ENCODE data around the gene RAB11FIP4. TPM values are rescaled to one million over a fixed set of nuclear protein-coding genes. Genes with fewer than 3 reads are reported as not detected.
A peak's percentile ranks its signal among the peaks of the same experiment; 100 is the strongest.

The RAB11FIP4 gene
- total and polyA plus RNA-seq, 2 of the 8 experiments (the other 6 are each of a cell fraction or from before 2014, with no cell fraction given), result 21.7 to 53.2 TPM

DNA sequence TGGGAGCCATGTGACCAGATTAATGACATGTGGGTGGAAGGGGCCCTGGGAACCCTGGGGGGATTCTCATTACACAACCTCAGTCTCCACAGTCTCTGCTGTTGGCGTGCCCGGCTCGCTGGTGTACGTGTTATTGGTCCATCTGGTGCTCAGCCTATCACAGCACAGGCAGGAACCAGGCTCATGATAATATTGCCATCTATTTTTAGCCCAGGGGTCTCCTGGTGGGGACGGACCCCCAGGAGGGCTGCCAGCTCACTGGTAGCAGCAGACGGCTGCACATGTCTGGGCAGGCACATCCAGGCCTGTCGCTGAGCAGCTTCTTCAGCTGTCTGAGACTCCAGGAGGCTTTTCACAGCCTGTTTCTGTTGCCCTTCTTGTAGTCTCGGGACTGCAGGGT lies 123.8 kb downstream of the RAB11FIP4 start:
- H4K91ac ChIP-seq (replicated peaks; ENCODE audit: insufficient read length, low read length), result no peak overlapping the region
- peaks cover 0 to 22% of the 10 kb centered on the region in 2 experiments; a peak in 2 of 4 replicates for H3K79me2 ChIP-seq (ENCODE audit: control insufficient read depth in 1 of 2, insufficient read depth in 2 of 2, low read length in 2 of 2)
- H2BK15ac ChIP-seq (ENCODE audit: low read length), result no peak overlapping the region
- H3K79me1 ChIP-seq (ENCODE audit: low read depth, low read length), result peaks cover 7% of the 10 kb centered on the region; the same call in 1 of the 2 replicates
- ChIA-PET CTCF (ENCODE audit: partially characterized antibody) (interaction anchor here (1.0 to 11.5 kb wide), 9 partner anchors 9 to 327 kb away, joined by 3 to 144 read pairs (median 4); no protein-coding TSS in a partner anchor), POLR2A (ENCODE audit: partially characterized antibody) (no interaction called here)
- peaks cover 0 to 4% (median 1%) of the 10 kb centered on the region in 4 experiments; a peak in 3 of 7 replicates for H3K4me1 ChIP-seq (replicated peaks in 1 of 4; ENCODE audit: control insufficient read depth in 3 of 4, insufficient read depth in 4 of 4, low read length in 3 of 4)
- no peak overlapping the region for H2AFZ ChIP-seq (ENCODE audit: low read length)
- H3K4me3 ChIP-seq (ENCODE audit: extremely low read depth in 1 of 4, insufficient read depth in 2 of 4, low read depth in 3 of 4, low read length in 4 of 4), result no peak overlapping the region
- 95% methylated on average over 8 of the region's 8 CpGs; no CpG with 5 or more reads in 1 of the 2 experiments for WGBS, 2 experiments (ENCODE audit: extremely low coverage in 1 of 2, insufficient coverage in 1 of 2, insufficient read length in 1 of 2, insufficient replicate concordance in 2 of 2, low coverage in 1 of 2, low lambda C conversion rate in 2 of 2, missing lambda C conversion rate in 1 of 2)
- H3K56ac ChIP-seq (replicated peaks; ENCODE audit: insufficient read length, low read depth, low read length), result no peak overlapping the region
- no peaks in the 10 kb centered on the region for H3K36me3 ChIP-seq (ENCODE audit: control insufficient read depth in 2 of 4, insufficient read depth in 4 of 4, low read length in 3 of 4)
- no peaks in the 10 kb centered on the region for H3K27me3 ChIP-seq (replicated peaks in 1 of 4; ENCODE audit: control insufficient read depth in 3 of 4, extremely low read depth in 1 of 4, insufficient read depth in 3 of 4, low read length in 3 of 4)
- H3K27ac ChIP-seq (ENCODE audit: low read depth, low read length), result no peak overlapping the region
- DNase-seq (ENCODE audit: low read depth in 1 of 2, low spot score in 2 of 2), result no peak
- H2BK120ac ChIP-seq (replicated peaks; ENCODE audit: low read depth, low read length), result no peak overlapping the region
- FAIRE-seq, result no peak
- no peak overlapping the region for H4K5ac ChIP-seq (ENCODE audit: insufficient read length, low read depth, low read length)
- H4K8ac ChIP-seq (ENCODE audit: extremely low read depth, insufficient read depth, low read length), result peak overlapping the region; percentile 20; the same call in 1 of the 2 replicates
- H3K14ac ChIP-seq (ENCODE audit: insufficient read length), result no peak overlapping the region
- no peak overlapping the region for H3K9ac ChIP-seq (replicated peaks in 1 of 4; ENCODE audit: extremely low read depth in 1 of 4, low read depth in 3 of 4, low read length in 3 of 4)
- no peak overlapping the region for H2BK12ac ChIP-seq (ENCODE audit: low read depth, low read length)
- H3K4ac ChIP-seq (replicated peaks; ENCODE audit: insufficient read length, low read depth, low read length), result no peak overlapping the region
- no peak overlapping the region for H2BK20ac ChIP-seq (ENCODE audit: low read length)
- H3K4me2 ChIP-seq (ENCODE audit: insufficient read depth in 1 of 2, low read depth in 2 of 2, low read length in 2 of 2), result no peak overlapping the region
- H4K20me1 ChIP-seq (replicated peaks in 1 of 2; ENCODE audit: control insufficient read depth in 1 of 2, insufficient read depth in 2 of 2, low read length in 2 of 2), result peaks cover 4 to 6% of the 10 kb centered on the region in 2 experiments
- H2BK5ac ChIP-seq (ENCODE audit: low read depth, low read length), result no peak overlapping the region
- no peak overlapping the region for H3K18ac ChIP-seq (ENCODE audit: extremely low read depth, low read length)
- no peaks in the 10 kb centered on the region for H3K9me3 ChIP-seq (ENCODE audit: insufficient read depth in 2 of 2, low read depth in 1 of 2, low read length in 1 of 2)
- no peaks in the 10 kb centered on the region for H3K23me2 ChIP-seq (ENCODE audit: low read depth, low read length)
- H2AK5ac ChIP-seq (ENCODE audit: low read depth, low read length), result no peak overlapping the region
- no peak overlapping the region for H3K23ac ChIP-seq (ENCODE audit: insufficient read length)
- no peak for TF ChIP-seq KDM1A (IDR thresholded peaks at IDR 0.05; ENCODE audit: borderline replicate concordance, low read length)
- TF ChIP-seq CREB1 (IDR thresholded peaks at IDR 0.05), result no peak
- no peak for TF ChIP-seq SIN3A (conservative IDR thresholded peaks at IDR 0.05 in 1 of 2, IDR thresholded peaks at IDR 0.05 in 1 of 2; ENCODE audit: low read depth in 1 of 2, low read length in 2 of 2)
- TF ChIP-seq SIX5 (IDR thresholded peaks at IDR 0.05; ENCODE audit: low read depth, low read length), result no peak
- no peak for TF ChIP-seq NANOG (IDR thresholded peaks at IDR 0.05; ENCODE audit: insufficient read depth, low read depth, low read length, poor library complexity, severe bottlenecking)
- TF ChIP-seq SIRT6 (IDR thresholded peaks at IDR 0.05; ENCODE audit: low read length), result no peak
- no peak for TF ChIP-seq SP1 (IDR thresholded peaks at IDR 0.05; ENCODE audit: low read depth, low read length)
- TF ChIP-seq ATF2 (IDR thresholded peaks at IDR 0.05; ENCODE audit: low read length), result no peak
- TF ChIP-seq RBBP5 (IDR thresholded peaks at IDR 0.05; ENCODE audit: borderline replicate concordance, low read depth, low read length), result no peak
- TF ChIP-seq BRCA1 (IDR thresholded peaks at IDR 0.05; ENCODE audit: low read depth, low read length), result no peak
